Activated CD8-positive, alpha-beta memory T cell treated with anti-CD3 and anti-CD28 coated beads, Interleukin-2, amount 50 U/mL, for 1 hour (primary cell): ENCODE data around the gene LRRC34.

Experiments
- DNase-seq: peaks from one replicate; pipeline ENCODE4 v3.0.0-alpha.2; 2020; ENCODE audit errors: extremely low read depth

The LRRC34 gene

GRCh38 chr3:169812332-169813235, at the start of gene LRRC34, which contains the start of gene LRRIQ4:
Gene LRRC34, minus strand, starts transcription at chr3:169812904. Its CDS starts 356 bp downstream, at chr3:169812548.
Gene LRRIQ4, plus strand, starts transcription at chr3:169812870. Its CDS starts 9,052 bp downstream, at chr3:169821922.
- DNase-seq: peak; percentile 39

- no peak for DNase-seq
These were observed 49.2 kb upstream of the LRRC34 start for GRCh38 chr3:169861871-169862270.

- DNase-seq: no peak
These were observed 45.1 kb upstream of the LRRC34 start for GRCh38 chr3:169857811-169858210.

GRCh38 chr3:169855514-169855913, 42.8 kb upstream of the LRRC34 start:
- no peak for DNase-seq

- DNase-seq: no peak
These were observed 37.9 kb upstream of the LRRC34 start for GRCh38 chr3:169850618-169851017.

- no peak for DNase-seq
These were observed 36.0 kb upstream of the LRRC34 start for GRCh38 chr3:169848741-169849140.

GRCh38 chr3:169847896-169848295, 35.2 kb upstream of the LRRC34 start:
- DNase-seq: no peak

GRCh38 chr3:169846458-169847193, 33.9 kb upstream of the LRRC34 start:
- DNase-seq: no peak

GRCh38 chr3:169842960-169843359, 30.3 kb upstream of the LRRC34 start:
- DNase-seq: no peak

GRCh38 chr3:169841171-169841570, 28.5 kb upstream of the LRRC34 start:
- DNase-seq: no peak

- DNase-seq: no peak
These were observed 25.9 kb upstream of the LRRC34 start for GRCh38 chr3:169838511-169839030.

- no peak for DNase-seq
These were observed 24.2 kb upstream of the LRRC34 start for GRCh38 chr3:169836942-169837275.

GRCh38 chr3:169836078-169836941, 23.6 kb upstream of the LRRC34 start:
- DNase-seq: no peak

GRCh38 chr3:169835533-169835932, 22.8 kb upstream of the LRRC34 start:
- no peak for DNase-seq

GRCh38 chr3:169827712-169828111, 15.0 kb upstream of the LRRC34 start:
- DNase-seq: no peak

GRCh38 chr3:169825316-169825715, 12.6 kb upstream of the LRRC34 start:
- DNase-seq: no peak

- DNase-seq: no peak
These were observed 10.3 kb upstream of the LRRC34 start for GRCh38 chr3:169822983-169823382.

GRCh38 chr3:169822540-169822939, 9.8 kb upstream of the LRRC34 start:
- DNase-seq: no peak

GRCh38 chr3:169822091-169822490, 9.4 kb upstream of the LRRC34 start:
- no peak for DNase-seq

- no peak for DNase-seq
These were observed 5.6 kb upstream of the LRRC34 start for GRCh38 chr3:169818316-169818715.

- no peak for DNase-seq
These were observed 3.0 kb upstream of the LRRC34 start for GRCh38 chr3:169815590-169816150.
